ENCODE results near the gene OST4.

DNA sequence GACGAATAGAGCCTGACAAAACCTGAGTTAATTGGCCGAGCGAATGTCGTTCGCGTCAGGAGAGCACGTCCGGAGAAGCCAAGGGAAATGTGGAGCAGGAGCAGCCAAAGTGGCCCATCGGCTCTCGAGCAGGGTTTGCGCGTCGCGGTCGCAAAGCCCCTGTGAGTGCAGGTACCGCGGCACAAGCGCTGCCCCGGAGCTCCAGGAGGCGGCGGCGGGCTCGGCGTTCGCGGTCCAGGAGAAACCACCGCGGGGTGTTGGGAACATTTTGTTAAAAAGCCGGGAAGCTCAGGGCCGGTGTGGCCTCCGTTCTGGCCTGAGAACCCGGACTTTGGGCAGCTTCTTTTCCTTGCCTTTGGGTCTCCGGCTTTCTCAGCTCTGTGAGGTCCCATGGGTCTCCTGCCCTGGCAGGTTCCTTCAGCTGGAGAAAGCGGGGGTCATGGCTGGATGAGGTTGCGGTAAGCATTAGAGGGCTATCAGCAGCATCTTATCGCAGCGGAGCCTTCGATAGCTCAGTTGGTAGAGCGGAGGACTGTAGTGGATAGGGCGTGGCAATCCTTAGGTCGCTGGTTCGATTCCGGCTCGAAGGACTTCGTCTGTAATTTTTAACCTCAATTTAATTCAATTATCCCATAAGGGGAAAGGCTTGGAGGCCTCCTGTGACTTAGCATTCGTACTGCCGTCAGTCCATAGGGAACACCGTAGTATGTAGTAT, 21.0 kb downstream of the OST4 start:
- TF ChIP-seq, protein P1, sequence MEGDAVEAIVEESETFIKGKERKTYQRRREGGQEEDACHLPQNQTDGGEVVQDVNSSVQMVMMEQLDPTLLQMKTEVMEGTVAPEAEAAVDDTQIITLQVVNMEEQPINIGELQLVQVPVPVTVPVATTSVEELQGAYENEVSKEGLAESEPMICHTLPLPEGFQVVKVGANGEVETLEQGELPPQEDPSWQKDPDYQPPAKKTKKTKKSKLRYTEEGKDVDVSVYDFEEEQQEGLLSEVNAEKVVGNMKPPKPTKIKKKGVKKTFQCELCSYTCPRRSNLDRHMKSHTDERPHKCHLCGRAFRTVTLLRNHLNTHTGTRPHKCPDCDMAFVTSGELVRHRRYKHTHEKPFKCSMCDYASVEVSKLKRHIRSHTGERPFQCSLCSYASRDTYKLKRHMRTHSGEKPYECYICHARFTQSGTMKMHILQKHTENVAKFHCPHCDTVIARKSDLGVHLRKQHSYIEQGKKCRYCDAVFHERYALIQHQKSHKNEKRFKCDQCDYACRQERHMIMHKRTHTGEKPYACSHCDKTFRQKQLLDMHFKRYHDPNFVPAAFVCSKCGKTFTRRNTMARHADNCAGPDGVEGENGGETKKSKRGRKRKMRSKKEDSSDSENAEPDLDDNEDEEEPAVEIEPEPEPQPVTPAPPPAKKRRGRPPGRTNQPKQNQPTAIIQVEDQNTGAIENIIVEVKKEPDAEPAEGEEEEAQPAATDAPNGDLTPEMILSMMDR (IDR thresholded peaks at IDR 0.05; ENCODE audit: low read length): 0 out of 2 replicates have a peak, but pooled peaks have one; percentile 5
- no peak for TF ChIP-seq EZH2 (IDR thresholded peaks at IDR 0.05; ENCODE audit: borderline replicate concordance, low read length)

All from OCI-LY1 (cell line).